HCT116 (cell line): Measurements from ENCODE around the gene FRRS1. TPM values are rescaled to one million over a fixed set of nuclear protein-coding genes. Genes with fewer than 3 reads are reported as not detected.

Experiments
- ATAC-seq: fragments of 200-7000 bp; cut with Tn5 transposase; 2 replicates; pipeline ENCODE4 v1.9.1; 2020; ENCODE audit warnings: mild to moderate bottlenecking, moderate library complexity
- BruUV-seq: library from RNA; stranded (reverse); fragments of 400-500 nt; replicated peaks from 2 replicates; lab custom pipeline; 2021; lab: Mats Ljungman, UMichigan
- CTCF ChIA-PET: fragments of 300-600 bp; sonication (Branson Sonifier 250); formaldehyde crosslinking; loops from one replicate; lab custom pipeline; 2021; ENCODE audit warnings: antibody characterized with exemption; lab: Charles Lee
- POLR2A ChIA-PET: fragments of 300-600, 350-600 bp; sonication (Branson Sonifier 250); formaldehyde crosslinking; loops from one replicate; lab custom pipeline; 2021; ENCODE audit warnings: antibody characterized with exemption; lab: Charles Lee
- RAD21 ChIA-PET, 2 experiments: fragments of 300-600 bp; sonication (Branson Sonifier 250); formaldehyde crosslinking; loops; one replicate each; lab custom pipeline; 2023; ENCODE audit warnings: low total read pairs in 2 of 2; ENCODE audit not compliant: uncharacterized antibody in 2 of 2, unreplicated experiment in 2 of 2, low non-redundant PET in 1 of 2; lab: Charles Lee
- DNase-seq: peaks from one replicate; pipeline ENCODE4 v3.0.0-alpha.2; 2010; ENCODE audit warnings: low read depth, low spot score
- H2AFZ ChIP-seq: fragments of 200-600 bp; shearing (Covaris generic), sonication (generic); 2 replicates; pipeline ENCODE4 v1.6.1; 2017; ENCODE audit warnings: low read depth, mixed run types, mixed read lengths, antibody characterized with exemption, low read length; ENCODE audit not compliant: poor library complexity, severe bottlenecking
- H3K27ac ChIP-seq: 2 replicates; pipeline ENCODE4 v1.5.1; 2012; ENCODE audit warnings: low read depth, low read length
- H3K27me3 ChIP-seq: fragments of 200-600 bp; sonication (generic); 2 replicates; pipeline ENCODE4 v1.6.1; 2016; ENCODE audit warnings: mixed run types, low read length, mixed read lengths; ENCODE audit not compliant: insufficient read depth
- H3K36me3 ChIP-seq, 2 experiments: fragments of 200-500 bp in 1 of 2; fragments of 200-600 bp in 1 of 2; sonication (Bioruptor generic) in 1 of 2; sonication (generic) in 1 of 2; 2 replicates each; pipeline versions ENCODE4 v1.5.1 to v1.6.1; 2014 to 2016; ENCODE audit warnings: low read length in 2 of 2, inconsistent platforms in 1 of 2, mixed read lengths in 1 of 2, mixed run types in 1 of 2; ENCODE audit not compliant: insufficient read depth in 2 of 2, control insufficient read depth in 1 of 2
- H3K4me1 ChIP-seq, 2 experiments: fragments of 200-600 bp in 1 of 2; sonication (generic) in 1 of 2; 2 replicates each; pipeline versions ENCODE4 v1.5.1 to v1.6.1; 2012 to 2017; ENCODE audit warnings: low read length in 2 of 2, inconsistent platforms in 1 of 2, mild to moderate bottlenecking in 1 of 2, mixed read lengths in 1 of 2, mixed run types in 1 of 2, moderate library complexity in 1 of 2; ENCODE audit not compliant: insufficient read depth in 2 of 2, control insufficient read depth in 1 of 2
- H3K4me2 ChIP-seq: fragments of 200-600 bp; sonication (generic); 2 replicates; pipeline ENCODE4 v1.6.1; 2017; ENCODE audit warnings: mixed run types, low read length, mixed read lengths
- H3K4me3 ChIP-seq, 2 experiments: fragments of 200-600 bp in 1 of 2; sonication (generic) in 1 of 2; replicated peaks in 1 of 2; 2 replicates each; pipeline ENCODE4 v1.5.1; 2011 to 2016; ENCODE audit warnings: low read length in 2 of 2, control low read depth in 1 of 2, low read depth in 1 of 2, mild to moderate bottlenecking in 1 of 2, mixed read lengths in 1 of 2, mixed run types in 1 of 2
- H3K79me2 ChIP-seq: fragments of 200-600 bp; sonication (generic); 2 replicates; pipeline ENCODE4 v1.6.1; 2017; ENCODE audit warnings: mild to moderate bottlenecking, mixed run types, low read length, moderate library complexity, mixed read lengths; ENCODE audit not compliant: insufficient read depth
- H3K9ac ChIP-seq: fragments of 200-600 bp; sonication (generic); 2 replicates; pipeline ENCODE4 v1.6.1; 2016; ENCODE audit warnings: low read length, mixed read lengths
- H3K9me2 ChIP-seq: fragments of 200-600 bp; sonication (generic), shearing (Covaris generic); 2 replicates; pipeline ENCODE4 v1.6.1; 2017; ENCODE audit warnings: mixed run types, mild to moderate bottlenecking, moderate library complexity; ENCODE audit not compliant: insufficient read depth
- H3K9me3 ChIP-seq, 2 experiments: fragments of 200-500 bp in 1 of 2; fragments of 200-600 bp in 1 of 2; sonication (Bioruptor generic) in 1 of 2; sonication (generic) in 1 of 2; 2 replicates each; pipeline ENCODE4 v1.6.1; 2014 to 2017; ENCODE audit warnings: low read length in 2 of 2, mixed read lengths in 2 of 2, inconsistent platforms in 1 of 2, low read depth in 1 of 2, mild to moderate bottlenecking in 1 of 2, mixed run types in 1 of 2, moderate library complexity in 1 of 2; ENCODE audit not compliant: control insufficient read depth in 1 of 2, insufficient read depth in 1 of 2
- H4K20me1 ChIP-seq: fragments of 200-600 bp; sonication (generic), shearing (Covaris generic); 2 replicates; pipeline ENCODE4 v1.6.1; 2017; ENCODE audit warnings: mixed run types, mild to moderate bottlenecking, moderate library complexity; ENCODE audit not compliant: insufficient read depth
- EGR1 ChIP-seq: IDR thresholded peaks from 2 replicates; pipeline ENCODE4 v1.6.1; 2012; ENCODE audit warnings: low read depth
- ELF1 ChIP-seq: IDR thresholded peaks from 2 replicates; pipeline ENCODE4 v1.6.1; 2012; ENCODE audit warnings: low read depth, borderline replicate concordance
- EZH2 ChIP-seq: fragments of 200-600 bp; sonication (generic); IDR thresholded peaks from 2 replicates; pipeline ENCODE4 v1.6.1; 2017; ENCODE audit warnings: antibody characterized with exemption, mixed run types
- FOSL1 ChIP-seq: IDR thresholded peaks from 2 replicates; pipeline ENCODE4 v1.6.1; 2012; ENCODE audit warnings: low read depth
- JUND ChIP-seq: IDR thresholded peaks from 2 replicates; pipeline ENCODE4 v1.6.1; 2012
- POLR2A ChIP-seq: IDR thresholded peaks from 2 replicates; pipeline ENCODE4 v1.7.0; 2011; ENCODE audit warnings: borderline replicate concordance; ENCODE audit not compliant: insufficient read depth, insufficient read length; ENCODE audit errors: extremely low read depth
- POLR2AphosphoS5 ChIP-seq: IDR thresholded peaks from 2 replicates; pipeline ENCODE4 v1.6.1; 2011; ENCODE audit warnings: mild to moderate bottlenecking, low read depth, low read length, moderate library complexity
- RAD21 ChIP-seq: IDR thresholded peaks from 2 replicates; pipeline ENCODE4 v1.6.1; 2012; ENCODE audit warnings: low read depth, mild to moderate bottlenecking
- SIN3A ChIP-seq: IDR thresholded peaks from 2 replicates; pipeline ENCODE4 v1.6.1; 2012; ENCODE audit warnings: low read depth
- SP1 ChIP-seq: IDR thresholded peaks from 2 replicates; pipeline ENCODE4 v1.6.1; 2012; ENCODE audit warnings: low read depth
- SRF ChIP-seq: IDR thresholded peaks from 2 replicates; pipeline ENCODE4 v1.6.1; 2012; ENCODE audit warnings: low read depth
- TCF7L2 ChIP-seq: IDR thresholded peaks from 2 replicates; pipeline ENCODE4 v1.7.0; 2011; ENCODE audit warnings: borderline replicate concordance, inconsistent platforms; ENCODE audit not compliant: insufficient read depth, insufficient read length; ENCODE audit errors: extremely low read depth
- ZFX ChIP-seq: fragments of 450-650 bp; IDR thresholded peaks from 2 replicates; pipeline ENCODE4 v1.6.1; 2017
- intact Hi-C: fragments of 100-400 bp; cut with micrococcal nuclease; formaldehyde crosslinking; loops from 2 replicates; pipeline ENCODE4 v1.10.0; 2022
- total RNA-seq: library from RNA; stranded (reverse); gene quantifications from one replicate; pipeline ENCODE4 v1.2.1, GENCODE V29; 2021; ENCODE audit not compliant: unreplicated experiment
- TF ChIP-seq, protein P1 (sequence below): IDR thresholded peaks from 2 replicates; pipeline ENCODE4 v1.6.1; 2012
- TF ChIP-seq, protein P2 (sequence below): IDR thresholded peaks from 2 replicates; pipeline ENCODE4 v1.6.1; 2011; ENCODE audit warnings: mild to moderate bottlenecking, low read length, moderate library complexity; ENCODE audit not compliant: insufficient replicate concordance; ENCODE audit errors: extremely low read depth
- TF ChIP-seq, protein P3 (sequence below): IDR thresholded peaks from 2 replicates; pipeline ENCODE4 v1.6.1; 2012
- TF ChIP-seq, protein P4 (sequence below): IDR thresholded peaks from 2 replicates; pipeline ENCODE4 v1.6.1; 2012; ENCODE audit warnings: low read depth
- TF ChIP-seq, protein P5 (sequence below), 3 experiments: fragments of 200-600 bp in 1 of 3; sonication (generic) in 1 of 3; IDR thresholded peaks in 2 of 3; conservative IDR thresholded peaks in 1 of 3; 2 replicates each; pipeline ENCODE4 v1.5.1; 2012 to 2017; ENCODE audit warnings: low read depth in 2 of 3, low read length in 2 of 3, antibody characterized with exemption in 1 of 3, borderline replicate concordance in 1 of 3, control low read depth in 1 of 3, mild to moderate bottlenecking in 1 of 3, mixed read lengths in 1 of 3, mixed run types in 1 of 3, moderate library complexity in 1 of 3; ENCODE audit not compliant: insufficient read depth in 1 of 3

The FRRS1 gene
- total RNA-seq, 1 experiment from 2014 or later: 19.8 TPM

DNA sequence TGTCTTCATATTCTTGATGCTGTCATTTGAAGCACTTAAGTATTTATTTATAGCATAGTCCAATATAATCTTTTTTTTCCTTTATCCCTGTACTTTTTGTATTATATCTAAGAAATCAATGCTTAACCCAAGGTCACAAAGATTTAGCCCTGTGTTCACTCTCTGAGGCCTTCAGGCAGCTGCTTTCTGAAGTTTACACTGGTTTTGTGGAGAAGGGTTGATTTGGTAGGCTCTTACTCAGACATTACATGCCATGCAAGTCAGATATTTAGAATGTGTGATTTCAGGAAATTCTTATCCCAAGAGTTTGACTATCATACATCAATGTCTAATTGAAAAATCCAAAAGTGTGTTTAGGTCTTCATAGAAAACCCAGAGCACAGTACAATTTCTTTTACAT, 64.2 kb downstream of the FRRS1 start:
- no peak for TF ChIP-seq SP1
- no peak for TF ChIP-seq JUND
- TF ChIP-seq, protein P1, sequence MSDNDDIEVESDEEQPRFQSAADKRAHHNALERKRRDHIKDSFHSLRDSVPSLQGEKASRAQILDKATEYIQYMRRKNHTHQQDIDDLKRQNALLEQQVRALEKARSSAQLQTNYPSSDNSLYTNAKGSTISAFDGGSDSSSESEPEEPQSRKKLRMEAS: no peak
- no peak for TF ChIP-seq SIN3A
- TF ChIP-seq, protein P2, sequence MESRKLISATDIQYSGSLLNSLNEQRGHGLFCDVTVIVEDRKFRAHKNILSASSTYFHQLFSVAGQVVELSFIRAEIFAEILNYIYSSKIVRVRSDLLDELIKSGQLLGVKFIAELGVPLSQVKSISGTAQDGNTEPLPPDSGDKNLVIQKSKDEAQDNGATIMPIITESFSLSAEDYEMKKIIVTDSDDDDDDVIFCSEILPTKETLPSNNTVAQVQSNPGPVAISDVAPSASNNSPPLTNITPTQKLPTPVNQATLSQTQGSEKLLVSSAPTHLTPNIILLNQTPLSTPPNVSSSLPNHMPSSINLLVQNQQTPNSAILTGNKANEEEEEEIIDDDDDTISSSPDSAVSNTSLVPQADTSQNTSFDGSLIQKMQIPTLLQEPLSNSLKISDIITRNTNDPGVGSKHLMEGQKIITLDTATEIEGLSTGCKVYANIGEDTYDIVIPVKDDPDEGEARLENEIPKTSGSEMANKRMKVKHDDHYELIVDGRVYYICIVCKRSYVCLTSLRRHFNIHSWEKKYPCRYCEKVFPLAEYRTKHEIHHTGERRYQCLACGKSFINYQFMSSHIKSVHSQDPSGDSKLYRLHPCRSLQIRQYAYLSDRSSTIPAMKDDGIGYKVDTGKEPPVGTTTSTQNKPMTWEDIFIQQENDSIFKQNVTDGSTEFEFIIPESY: no peak
- no peak for TF ChIP-seq SRF
- TF ChIP-seq TCF7L2: no peak
- TF ChIP-seq, protein P3, sequence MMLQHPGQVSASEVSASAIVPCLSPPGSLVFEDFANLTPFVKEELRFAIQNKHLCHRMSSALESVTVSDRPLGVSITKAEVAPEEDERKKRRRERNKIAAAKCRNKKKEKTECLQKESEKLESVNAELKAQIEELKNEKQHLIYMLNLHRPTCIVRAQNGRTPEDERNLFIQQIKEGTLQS: no peak
- no peak for TF ChIP-seq POLR2AphosphoS5
- no peak for TF ChIP-seq ELF1
- TF ChIP-seq POLR2A: no peak
- TF ChIP-seq ZFX: no peak
- TF ChIP-seq, protein P4, sequence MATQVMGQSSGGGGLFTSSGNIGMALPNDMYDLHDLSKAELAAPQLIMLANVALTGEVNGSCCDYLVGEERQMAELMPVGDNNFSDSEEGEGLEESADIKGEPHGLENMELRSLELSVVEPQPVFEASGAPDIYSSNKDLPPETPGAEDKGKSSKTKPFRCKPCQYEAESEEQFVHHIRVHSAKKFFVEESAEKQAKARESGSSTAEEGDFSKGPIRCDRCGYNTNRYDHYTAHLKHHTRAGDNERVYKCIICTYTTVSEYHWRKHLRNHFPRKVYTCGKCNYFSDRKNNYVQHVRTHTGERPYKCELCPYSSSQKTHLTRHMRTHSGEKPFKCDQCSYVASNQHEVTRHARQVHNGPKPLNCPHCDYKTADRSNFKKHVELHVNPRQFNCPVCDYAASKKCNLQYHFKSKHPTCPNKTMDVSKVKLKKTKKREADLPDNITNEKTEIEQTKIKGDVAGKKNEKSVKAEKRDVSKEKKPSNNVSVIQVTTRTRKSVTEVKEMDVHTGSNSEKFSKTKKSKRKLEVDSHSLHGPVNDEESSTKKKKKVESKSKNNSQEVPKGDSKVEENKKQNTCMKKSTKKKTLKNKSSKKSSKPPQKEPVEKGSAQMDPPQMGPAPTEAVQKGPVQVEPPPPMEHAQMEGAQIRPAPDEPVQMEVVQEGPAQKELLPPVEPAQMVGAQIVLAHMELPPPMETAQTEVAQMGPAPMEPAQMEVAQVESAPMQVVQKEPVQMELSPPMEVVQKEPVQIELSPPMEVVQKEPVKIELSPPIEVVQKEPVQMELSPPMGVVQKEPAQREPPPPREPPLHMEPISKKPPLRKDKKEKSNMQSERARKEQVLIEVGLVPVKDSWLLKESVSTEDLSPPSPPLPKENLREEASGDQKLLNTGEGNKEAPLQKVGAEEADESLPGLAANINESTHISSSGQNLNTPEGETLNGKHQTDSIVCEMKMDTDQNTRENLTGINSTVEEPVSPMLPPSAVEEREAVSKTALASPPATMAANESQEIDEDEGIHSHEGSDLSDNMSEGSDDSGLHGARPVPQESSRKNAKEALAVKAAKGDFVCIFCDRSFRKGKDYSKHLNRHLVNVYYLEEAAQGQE: no peak
- no peak for TF ChIP-seq RAD21
- TF ChIP-seq, protein P5, sequence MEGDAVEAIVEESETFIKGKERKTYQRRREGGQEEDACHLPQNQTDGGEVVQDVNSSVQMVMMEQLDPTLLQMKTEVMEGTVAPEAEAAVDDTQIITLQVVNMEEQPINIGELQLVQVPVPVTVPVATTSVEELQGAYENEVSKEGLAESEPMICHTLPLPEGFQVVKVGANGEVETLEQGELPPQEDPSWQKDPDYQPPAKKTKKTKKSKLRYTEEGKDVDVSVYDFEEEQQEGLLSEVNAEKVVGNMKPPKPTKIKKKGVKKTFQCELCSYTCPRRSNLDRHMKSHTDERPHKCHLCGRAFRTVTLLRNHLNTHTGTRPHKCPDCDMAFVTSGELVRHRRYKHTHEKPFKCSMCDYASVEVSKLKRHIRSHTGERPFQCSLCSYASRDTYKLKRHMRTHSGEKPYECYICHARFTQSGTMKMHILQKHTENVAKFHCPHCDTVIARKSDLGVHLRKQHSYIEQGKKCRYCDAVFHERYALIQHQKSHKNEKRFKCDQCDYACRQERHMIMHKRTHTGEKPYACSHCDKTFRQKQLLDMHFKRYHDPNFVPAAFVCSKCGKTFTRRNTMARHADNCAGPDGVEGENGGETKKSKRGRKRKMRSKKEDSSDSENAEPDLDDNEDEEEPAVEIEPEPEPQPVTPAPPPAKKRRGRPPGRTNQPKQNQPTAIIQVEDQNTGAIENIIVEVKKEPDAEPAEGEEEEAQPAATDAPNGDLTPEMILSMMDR (IDR thresholded peaks at IDR 0.05 in 2 of 3, conservative IDR thresholded peaks at IDR 0.05 in 1 of 3; ENCODE audit: borderline replicate concordance in 1 of 3, insufficient read depth in 1 of 3, low read depth in 2 of 3, low read length in 2 of 3): no peak
- TF ChIP-seq EZH2: no peak
- TF ChIP-seq EGR1: no peak
- TF ChIP-seq FOSL1: no peak
- CTCF ChIA-PET: no interaction called here

More for the DNA sequence above, 64.2 kb downstream of the FRRS1 start:
- H2AFZ ChIP-seq: no peak overlapping the region
- no peak overlapping the region for H3K4me3 ChIP-seq
- no peaks in the 10 kb centered on the region for H3K36me3 ChIP-seq
- H4K20me1 ChIP-seq: no peaks in the 10 kb centered on the region
- H3K4me2 ChIP-seq: no peak overlapping the region
- H3K4me1 ChIP-seq: no peaks in the 10 kb centered on the region
- RAD21 ChIA-PET: no interaction called here
- H3K9me3 ChIP-seq: 0 out of 4 replicates have a peak, but pooled peaks cover 0 to 5% of the 10 kb centered on the region in 2 experiments
- DNase-seq: no peak
- intact Hi-C loops: loop anchor here (10.0 kb wide), 1 partner anchor 707 kb away; no protein-coding TSS in a partner anchor
- ATAC-seq: no peak
- H3K9me2 ChIP-seq: no peaks in the 10 kb centered on the region
- POLR2A ChIA-PET: no interaction called here
- no peak overlapping the region for H3K9ac ChIP-seq
- BruUV-seq: no TSS peak
- H3K79me2 ChIP-seq: no peaks in the 10 kb centered on the region
- H3K27ac ChIP-seq: no peak overlapping the region
- H3K27me3 ChIP-seq: no peaks in the 10 kb centered on the region
